Thyroid gland (tissue), 4 donors: ENCODE results near the gene ST6GALNAC4.

Source experiments
- CTCF ChIP-seq, 6 experiments: fragments of 200-600 bp in 3 of 6; fragments of 450-650 bp in 3 of 6; sonication (generic) in 3 of 6; IDR thresholded peaks; one replicate each; pipeline ENCODE4 v1.5.1; 2016 to 2019; ENCODE audit warnings: antibody characterized with exemption in 6 of 6, mild to moderate bottlenecking in 2 of 6, inconsistent platforms in 1 of 6, moderate library complexity in 1 of 6
- POLR2A ChIP-seq, 2 donors: fragments of 450-650 bp; IDR thresholded peaks; one replicate each; pipeline ENCODE4 v1.6.1; 2017; ENCODE audit warnings: antibody characterized with exemption in 2 of 2, mild to moderate bottlenecking in 2 of 2, moderate library complexity in 1 of 2

- TF ChIP-seq CTCF (IDR thresholded peaks at IDR 0.05), result no peak
- no peak for TF ChIP-seq POLR2A (IDR thresholded peaks at IDR 0.05)
Measured at GRCh38 chr9:127896395-127897192, 20.2 kb downstream of the ST6GALNAC4 start.
